Measurements from ENCODE around the gene USP34.

Gene USP34

GRCh38 chr2:61181382-61182058 is 289.4 kb downstream of the USP34 start:
- no peaks in the 10 kb centered on the region for H3K27me3 ChIP-seq (ENCODE audit: control insufficient read depth, insufficient read depth, low read length)
- peaks cover 17% of the 10 kb centered on the region for H3K79me2 ChIP-seq
- H3K4me2 ChIP-seq (ENCODE audit: low read length), result peak overlapping the region; percentile 7
- H3K36me3 ChIP-seq (ENCODE audit: control insufficient read depth, insufficient read depth, low read length), result no peaks in the 10 kb centered on the region
- H3K9ac ChIP-seq, result no peak overlapping the region
- no peak overlapping the region for H3K4me3 ChIP-seq (ENCODE audit: low read depth, low read length)
- H2AFZ ChIP-seq, result no peak overlapping the region
- TF ChIP-seq CTCF (IDR thresholded peaks at IDR 0.05), result no peak
- H3K9me3 ChIP-seq (ENCODE audit: control insufficient read depth, low read length), result no peaks in the 10 kb centered on the region
- H3K27ac ChIP-seq, result no peak overlapping the region
- peaks cover 31% of the 10 kb centered on the region for H3K4me1 ChIP-seq

GRCh38 chr2:61180686-61181085 is 290.2 kb downstream of the USP34 start:
- Histone ChIP-seq H3K36me3 (ENCODE audit: control insufficient read depth, insufficient read depth, low read length) (no peaks in the 10 kb centered on the region), H3K27me3 (ENCODE audit: control insufficient read depth, insufficient read depth, low read length) (no peaks in the 10 kb centered on the region), H3K4me1 (peaks cover 35% of the 10 kb centered on the region), H3K4me3 (ENCODE audit: low read depth, low read length) (no peak overlapping the region), H2AFZ (no peak overlapping the region), H3K9me3 (ENCODE audit: control insufficient read depth, low read length) (no peaks in the 10 kb centered on the region), H3K27ac (no peak overlapping the region), H3K4me2 (ENCODE audit: low read length) (no peak overlapping the region), H3K79me2 (peaks cover 17% of the 10 kb centered on the region), H3K9ac (no peak overlapping the region)
- TF ChIP-seq CTCF (IDR thresholded peaks at IDR 0.05), result no peak

GRCh38 chr2:61179701-61180639 is 290.9 kb downstream of the USP34 start:
- Histone ChIP-seq H3K79me2 (peaks cover 17% of the 10 kb centered on the region), H3K27ac (no peak overlapping the region), H3K4me2 (ENCODE audit: low read length) (peak overlapping the region; percentile 6), H3K9ac (no peak overlapping the region), H3K4me3 (ENCODE audit: low read depth, low read length) (no peak overlapping the region), H3K36me3 (ENCODE audit: control insufficient read depth, insufficient read depth, low read length) (no peaks in the 10 kb centered on the region), H3K4me1 (peaks cover 35% of the 10 kb centered on the region), H3K27me3 (ENCODE audit: control insufficient read depth, insufficient read depth, low read length) (no peaks in the 10 kb centered on the region), H3K9me3 (ENCODE audit: control insufficient read depth, low read length) (no peaks in the 10 kb centered on the region), H2AFZ (no peak overlapping the region)
- TF ChIP-seq CTCF (IDR thresholded peaks at IDR 0.05), result no peak

- H3K9ac ChIP-seq, result peak overlapping the region; percentile 12
- no peaks in the 10 kb centered on the region for H3K36me3 ChIP-seq (ENCODE audit: control insufficient read depth, insufficient read depth, low read length)
- no peak for TF ChIP-seq CTCF (IDR thresholded peaks at IDR 0.05)
- H3K4me1 ChIP-seq, result peaks cover 35% of the 10 kb centered on the region
- H3K79me2 ChIP-seq, result peaks cover 17% of the 10 kb centered on the region
- H3K4me3 ChIP-seq (ENCODE audit: low read depth, low read length), result peak overlapping the region; percentile 83
- peak overlapping the region; percentile 85 for H3K4me2 ChIP-seq (ENCODE audit: low read length)
- H2AFZ ChIP-seq, result no peak overlapping the region
- H3K27ac ChIP-seq, result no peak overlapping the region
- no peaks in the 10 kb centered on the region for H3K9me3 ChIP-seq (ENCODE audit: control insufficient read depth, low read length)
- no peaks in the 10 kb centered on the region for H3K27me3 ChIP-seq (ENCODE audit: control insufficient read depth, insufficient read depth, low read length)
Observed at GRCh38 chr2:61178603-61179545, 292.0 kb downstream of the USP34 start.

Data from parathyroid adenoma (tissue), 2 donors.